ENCODE results near the gene FAM241A.
"Not testable (repeated sequence)": the region's sequence is repeated elsewhere in the genome, so short reads cannot be mapped to it uniquely, and the experiment has no call there.

Gene FAM241A

GRCh38 chr4:112176596-112176995, 31.3 kb downstream of the FAM241A start:
- DNase-seq = no peak

DNA sequence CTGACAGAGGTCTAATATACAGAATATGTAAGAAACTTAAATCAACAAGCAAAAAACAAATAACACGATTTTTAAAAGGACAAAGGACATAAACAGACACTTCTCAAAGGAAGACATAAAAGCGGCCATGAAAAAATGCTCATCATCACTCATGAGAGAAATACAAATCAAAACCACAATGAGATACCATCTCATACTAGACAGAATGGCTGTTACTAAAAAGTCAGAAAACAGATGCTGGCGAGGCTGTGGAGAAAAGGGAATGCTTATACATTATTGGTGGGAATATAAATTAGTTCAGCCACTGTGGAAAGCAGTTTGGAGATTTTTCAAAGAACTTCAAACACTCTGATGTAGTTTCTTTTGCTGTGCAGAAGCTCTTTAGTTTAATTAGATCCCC, 33.5 kb downstream of the FAM241A start:
- not testable (repeated sequence) for DNase-seq

DNA sequence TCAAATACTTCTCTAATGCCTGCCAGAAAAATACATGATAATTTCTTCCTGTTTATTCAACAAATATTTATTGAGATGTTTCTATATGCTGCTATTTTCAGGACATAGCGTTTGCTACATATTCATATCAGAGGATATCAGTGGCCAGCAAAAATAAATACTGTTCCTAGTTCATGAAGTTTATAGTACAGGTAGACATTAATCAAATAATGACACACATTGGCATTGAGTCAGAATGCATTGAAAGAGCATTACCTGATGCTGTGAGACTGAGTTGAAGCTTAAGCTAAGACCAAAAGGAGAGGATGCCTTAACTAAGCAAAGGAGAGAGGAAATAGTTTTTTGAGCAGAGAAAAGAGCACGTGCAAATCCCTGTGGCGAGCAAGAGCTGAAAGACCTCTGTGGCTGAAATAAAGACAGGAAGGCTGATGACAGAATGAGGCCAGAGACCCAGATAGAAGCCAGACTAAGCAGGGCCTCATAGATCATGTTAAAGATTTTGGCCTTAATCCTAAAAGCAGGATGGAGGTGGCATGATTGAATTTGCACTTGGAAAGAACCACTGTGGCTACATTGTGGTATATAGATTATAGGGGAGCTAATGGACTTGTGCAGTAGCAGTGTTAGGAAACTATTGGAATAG, 36.2 kb downstream of the FAM241A start:
- DNase-seq = no peak

DNA sequence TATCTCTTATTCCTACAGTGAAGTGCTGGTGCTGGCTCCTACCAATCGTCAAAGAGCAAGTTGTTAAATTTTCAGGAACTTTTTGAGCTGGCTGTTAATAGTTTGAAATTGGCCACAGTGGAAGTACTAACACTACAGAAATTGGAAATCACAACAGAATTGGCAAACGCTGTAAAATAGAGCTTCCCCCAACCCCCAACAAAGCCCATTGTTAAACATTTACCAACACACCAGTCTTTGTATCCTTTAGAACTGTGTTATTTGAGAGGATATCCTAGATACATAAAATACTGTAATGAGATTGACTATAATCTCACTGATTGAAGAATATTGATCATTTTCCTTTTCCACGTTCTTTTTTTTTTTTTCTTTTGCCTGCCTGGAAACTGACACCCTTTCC, 37.4 kb downstream of the FAM241A start:
- no peak for DNase-seq

DNA sequence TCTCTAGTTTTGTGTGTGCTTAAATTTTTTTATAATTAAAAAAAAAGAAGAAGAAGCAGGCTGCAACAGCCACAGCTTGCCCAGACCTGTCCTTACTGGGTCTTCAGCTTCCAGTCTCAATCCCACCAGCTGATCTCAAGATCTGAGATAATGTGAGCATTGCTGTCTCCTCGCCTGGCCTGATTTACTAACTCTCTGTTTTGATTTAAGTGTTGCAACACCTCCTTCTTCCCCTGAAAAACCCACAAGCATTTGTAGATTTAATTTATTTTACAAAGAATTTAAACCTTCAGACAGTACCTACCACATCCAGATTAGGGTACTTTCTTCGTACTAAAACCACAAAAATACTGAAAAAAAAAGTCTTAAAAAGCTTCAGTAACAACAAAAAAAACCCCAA, 38.0 kb downstream of the FAM241A start:
- no peak for DNase-seq

- DNase-seq = no peak
Observed at GRCh38 chr4:112184438-112184837, 39.2 kb downstream of the FAM241A start.

- DNase-seq = no peak
Observed at GRCh38 chr4:112185334-112185733, 40.1 kb downstream of the FAM241A start.

- no peak for DNase-seq
Observed at GRCh38 chr4:112185740-112186670, 40.8 kb downstream of the FAM241A start.

DNA sequence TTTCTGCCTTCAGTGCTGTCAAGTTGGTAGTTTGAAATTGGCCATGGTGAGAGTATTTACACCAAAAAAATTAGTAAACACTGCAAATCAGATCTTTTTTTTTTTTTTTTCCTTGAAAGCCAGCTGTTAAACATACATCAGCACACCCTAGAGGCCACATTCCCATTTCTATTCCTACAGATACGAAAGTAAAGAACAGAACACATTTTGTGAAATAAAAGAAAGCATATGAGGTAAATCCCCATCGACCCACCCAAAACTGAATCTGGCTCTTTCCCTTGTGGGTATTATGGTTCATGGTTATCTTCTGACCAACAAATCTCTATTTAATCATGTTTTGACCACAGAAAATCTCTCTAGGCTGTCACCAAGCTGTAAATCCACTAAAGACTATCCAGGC, 44.5 kb downstream of the FAM241A start:
- DNase-seq = no peak

GRCh38 chr4:112190684-112191083, 45.4 kb downstream of the FAM241A start:
- no peak for DNase-seq

GRCh38 chr4:112196461-112196860, 51.2 kb downstream of the FAM241A start:
- no peak for DNase-seq

DNA sequence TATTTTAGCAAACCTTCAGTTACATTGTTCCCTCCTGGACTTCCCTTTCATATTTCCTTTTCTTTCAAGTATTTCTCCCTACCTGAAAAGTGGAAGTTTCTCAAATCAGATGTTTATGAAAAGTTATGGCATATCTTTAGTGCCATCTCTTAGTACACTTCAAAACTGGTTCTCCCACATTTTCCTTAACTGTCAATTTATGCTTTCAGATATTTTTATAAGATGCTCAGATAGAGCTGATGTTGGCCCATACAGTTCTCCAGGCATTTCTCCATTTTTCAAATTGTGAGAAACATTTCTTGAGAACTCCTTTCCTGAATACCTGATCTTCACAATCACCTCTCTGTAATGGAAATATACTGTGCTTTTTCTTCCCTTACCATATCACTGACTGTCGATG, 53.8 kb downstream of the FAM241A start:
- no peak for DNase-seq

DNA sequence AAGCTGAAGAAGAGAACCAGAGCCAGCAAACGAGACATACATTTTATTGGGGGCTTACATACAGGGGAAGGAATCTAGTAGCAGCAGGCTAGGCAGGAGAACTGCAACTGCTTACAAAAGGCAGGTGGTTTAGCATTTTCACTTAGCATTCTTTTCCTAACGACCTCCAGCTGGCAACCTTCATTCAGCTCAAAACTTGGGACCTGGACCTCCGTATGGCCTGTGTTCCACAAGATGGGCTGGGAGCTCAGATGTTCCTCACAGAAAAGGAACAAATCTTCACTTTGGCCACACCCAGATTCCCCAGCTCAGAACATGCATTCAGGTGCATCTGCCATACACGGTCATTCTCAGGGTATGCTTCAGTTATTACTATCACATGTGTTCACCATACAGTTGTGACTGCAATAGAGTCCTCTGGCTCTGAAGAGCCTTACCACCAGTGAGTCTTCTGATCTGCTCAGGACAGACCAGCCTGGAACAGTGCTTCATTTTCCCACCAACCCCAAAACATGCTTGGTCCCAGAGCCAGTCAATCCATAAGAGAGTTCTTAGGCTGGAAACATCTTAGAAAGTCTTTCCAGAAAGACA, 56.8 kb downstream of the FAM241A start:
- no peak for DNase-seq

GRCh38 chr4:112203593-112203992, 58.3 kb downstream of the FAM241A start:
- DNase-seq = no peak

- DNase-seq = no peak
Observed at GRCh38 chr4:112206431-112206830, 61.2 kb downstream of the FAM241A start.

DNA sequence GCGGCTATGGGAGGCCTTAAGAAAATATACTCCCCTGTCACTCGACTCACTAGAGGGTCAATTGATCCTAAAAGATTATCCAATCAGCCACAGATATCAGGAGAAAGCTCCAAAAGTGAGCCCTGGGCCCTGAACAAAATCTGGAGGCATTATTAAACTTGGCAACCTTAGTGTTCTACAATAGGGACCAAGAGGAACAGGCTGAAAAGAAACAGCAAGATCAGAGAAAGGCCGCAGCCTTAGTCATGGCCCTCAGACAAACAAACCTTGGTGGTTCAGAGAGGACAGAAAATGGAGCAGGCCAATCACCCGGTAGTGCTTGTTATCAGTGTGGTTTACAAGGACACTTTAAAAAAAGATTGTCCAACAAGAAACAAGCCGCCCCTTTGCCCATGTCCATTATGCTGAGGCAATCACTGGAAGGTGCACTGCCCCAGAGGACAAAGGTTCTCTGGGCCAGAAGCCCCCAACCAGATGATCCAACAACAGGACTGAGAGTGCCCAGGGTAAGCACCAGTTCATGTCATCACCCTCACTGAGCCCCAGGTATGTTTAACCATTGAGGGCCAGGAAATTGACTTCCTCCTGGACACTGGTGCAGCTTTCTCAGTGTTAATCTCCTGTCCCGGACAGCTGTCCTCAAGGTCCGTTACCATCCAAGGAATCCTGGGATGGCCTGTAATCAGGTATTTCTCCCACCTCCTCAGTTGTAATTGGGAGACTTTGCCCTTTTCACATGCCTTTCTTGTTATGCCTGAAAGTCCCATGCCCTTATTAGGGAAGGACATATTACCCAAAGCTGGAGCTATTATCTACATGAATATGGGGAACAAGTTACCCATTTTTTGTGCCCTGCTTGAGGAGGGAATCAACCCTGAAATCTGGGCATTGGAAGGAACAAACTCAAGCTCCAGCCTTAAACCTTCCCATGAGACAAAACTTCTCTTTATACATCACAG, 63.2 kb downstream of the FAM241A start:
- DNase-seq = not testable (repeated sequence)

GRCh38 chr4:112210777-112211176, 65.5 kb downstream of the FAM241A start:
- no peak for DNase-seq

GRCh38 chr4:112213091-112213490, 67.8 kb downstream of the FAM241A start:
- no peak for DNase-seq

- no peak for DNase-seq
Observed at GRCh38 chr4:112213856-112214255, 68.6 kb downstream of the FAM241A start.

- no peak for DNase-seq
Observed at GRCh38 chr4:112214390-112215264, 69.4 kb downstream of the FAM241A start.

- DNase-seq = no peak
Observed at GRCh38 chr4:112219826-112220366, 74.6 kb downstream of the FAM241A start.
